K562 (cell line): ENCODE results near the gene PRRC2C.

Source experiments
- KLF1 ChIP-seq: fragments of 450-650 bp; IDR thresholded peaks from 2 replicates; pipeline ENCODE4 v1.6.1; 2016; ENCODE audit warnings: missing genetic modification characterization, missing compliant biosample characterization
- POLR2A ChIP-seq: fragments of 450-650 bp; conservative IDR thresholded peaks from 2 replicates; pipeline ENCODE4 v1.6.1; 2016
- SIRT6 ChIP-seq: IDR thresholded peaks from one replicate; pipeline ENCODE4 v1.6.1; 2012; ENCODE audit warnings: low read depth, mild to moderate bottlenecking, control low read depth, inconsistent platforms, low read length, moderate library complexity
- ZNF121 ChIP-seq: sonication (generic); formaldehyde crosslinking; conservative IDR thresholded peaks from 2 replicates; pipeline ENCODE4 v1.8.0; 2022; ENCODE audit warnings: missing genetic modification reagents
- ZNF79 ChIP-seq: fragments of 250-450 bp; sonication (Bioruptor Pico); IDR thresholded peaks from 2 replicates; pipeline ENCODE4 v1.4.0; 2020; ENCODE audit warnings: low read depth, mild to moderate bottlenecking, moderate library complexity
- TF ChIP-seq, protein P1 (sequence below), 2 experiments: fragments of 450-650 bp; formaldehyde crosslinking in 1 of 2; IDR thresholded peaks; 2 replicates each; pipeline versions ENCODE4 v1.4.0 to v1.6.1; 2014 to 2020; ENCODE audit warnings: mild to moderate bottlenecking in 2 of 2, borderline replicate concordance in 1 of 2, low read depth in 1 of 2

DNA sequence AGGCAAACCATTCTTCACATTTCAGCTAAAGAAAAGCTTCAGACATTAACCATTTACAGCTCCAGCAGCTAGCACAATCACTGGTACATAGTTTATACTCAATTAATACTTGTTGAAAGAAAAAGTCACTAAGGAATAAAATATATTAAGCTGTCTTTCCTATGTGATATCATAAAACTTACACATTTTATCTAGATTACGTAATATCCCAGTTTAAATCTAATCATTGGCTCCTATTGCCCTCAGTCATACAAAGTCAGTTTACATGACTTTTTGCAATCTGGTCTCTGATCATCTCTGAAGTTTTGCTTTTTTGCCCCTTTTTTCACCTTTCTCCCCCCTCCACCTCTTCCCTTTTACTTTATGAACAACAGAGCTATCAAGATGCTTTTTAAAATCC lies 8.5 kb upstream of the PRRC2C start:
- no peak for TF ChIP-seq KLF1 (tag)
- TF ChIP-seq, protein P1, sequence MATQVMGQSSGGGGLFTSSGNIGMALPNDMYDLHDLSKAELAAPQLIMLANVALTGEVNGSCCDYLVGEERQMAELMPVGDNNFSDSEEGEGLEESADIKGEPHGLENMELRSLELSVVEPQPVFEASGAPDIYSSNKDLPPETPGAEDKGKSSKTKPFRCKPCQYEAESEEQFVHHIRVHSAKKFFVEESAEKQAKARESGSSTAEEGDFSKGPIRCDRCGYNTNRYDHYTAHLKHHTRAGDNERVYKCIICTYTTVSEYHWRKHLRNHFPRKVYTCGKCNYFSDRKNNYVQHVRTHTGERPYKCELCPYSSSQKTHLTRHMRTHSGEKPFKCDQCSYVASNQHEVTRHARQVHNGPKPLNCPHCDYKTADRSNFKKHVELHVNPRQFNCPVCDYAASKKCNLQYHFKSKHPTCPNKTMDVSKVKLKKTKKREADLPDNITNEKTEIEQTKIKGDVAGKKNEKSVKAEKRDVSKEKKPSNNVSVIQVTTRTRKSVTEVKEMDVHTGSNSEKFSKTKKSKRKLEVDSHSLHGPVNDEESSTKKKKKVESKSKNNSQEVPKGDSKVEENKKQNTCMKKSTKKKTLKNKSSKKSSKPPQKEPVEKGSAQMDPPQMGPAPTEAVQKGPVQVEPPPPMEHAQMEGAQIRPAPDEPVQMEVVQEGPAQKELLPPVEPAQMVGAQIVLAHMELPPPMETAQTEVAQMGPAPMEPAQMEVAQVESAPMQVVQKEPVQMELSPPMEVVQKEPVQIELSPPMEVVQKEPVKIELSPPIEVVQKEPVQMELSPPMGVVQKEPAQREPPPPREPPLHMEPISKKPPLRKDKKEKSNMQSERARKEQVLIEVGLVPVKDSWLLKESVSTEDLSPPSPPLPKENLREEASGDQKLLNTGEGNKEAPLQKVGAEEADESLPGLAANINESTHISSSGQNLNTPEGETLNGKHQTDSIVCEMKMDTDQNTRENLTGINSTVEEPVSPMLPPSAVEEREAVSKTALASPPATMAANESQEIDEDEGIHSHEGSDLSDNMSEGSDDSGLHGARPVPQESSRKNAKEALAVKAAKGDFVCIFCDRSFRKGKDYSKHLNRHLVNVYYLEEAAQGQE (IDR thresholded peaks at IDR 0.05; ENCODE audit: borderline replicate concordance) = no peak
- TF ChIP-seq, protein P1 (CRISPR knock-in tag; IDR thresholded peaks at IDR 0.05; ENCODE audit: low read depth) = no peak
- no peak for TF ChIP-seq SIRT6
- TF ChIP-seq ZNF121 (CRISPR knock-in tag) = no peak
- TF ChIP-seq POLR2A = no peak
- no peak for TF ChIP-seq ZNF79 (CRISPR knock-in tag)
